ENCODE data around the gene TRIM71. TPM values are rescaled to one million over a fixed set of nuclear protein-coding genes. Genes with fewer than 3 reads are reported as not detected.

TRIM71 gene
- total and polyA plus RNA-seq, 2 of the 13 experiments (the other 11 are each of a cell fraction or from before 2014, with no cell fraction given), result 21.7 to 76.9 TPM

DNA sequence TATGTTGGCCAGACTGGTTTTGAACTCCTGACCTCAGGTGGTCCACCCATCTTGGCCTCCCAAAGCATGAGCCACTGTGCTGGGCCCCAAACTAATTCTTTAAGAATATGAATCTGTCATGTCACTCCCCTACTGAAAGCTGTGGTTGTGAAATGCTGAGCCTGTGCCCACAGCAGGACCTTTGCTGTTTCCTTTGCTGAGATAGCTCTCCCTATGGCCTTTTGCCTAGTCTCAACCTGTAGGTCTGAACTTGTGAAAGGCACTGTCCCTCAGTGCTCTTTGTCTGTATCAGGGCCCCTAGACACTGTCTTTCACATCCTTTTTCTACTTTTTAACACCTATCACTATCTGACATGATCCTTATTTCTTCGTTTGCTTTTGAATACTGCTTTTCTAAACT is 70.9 kb downstream of the TRIM71 start:
- intact Hi-C loops (cut with micrococcal nuclease; ENCODE audit: unreplicated experiment), result loop anchor here (5.0 kb wide), 1 partner anchor 46 kb away; no protein-coding TSS in a partner anchor
- Histone ChIP-seq H3K9ac (ENCODE audit: insufficient read depth, low read depth, low read length) (no peak overlapping the region), H3K4me1 (ENCODE audit: insufficient read depth, low read length) (peaks cover 50% of the 10 kb centered on the region), H3K27me3 (ENCODE audit: control insufficient read depth in 1 of 2, insufficient read depth in 2 of 2, low read length in 2 of 2) (no peaks in the 10 kb centered on the region), H3K4me3 (replicated peaks in 1 of 3; ENCODE audit: insufficient read depth in 1 of 3, low read depth in 2 of 3, low read length in 3 of 3) (no peak overlapping the region), H3K4me2 (ENCODE audit: low read depth, low read length) (no peak overlapping the region), H3K36me3 (replicated peaks in 1 of 2; ENCODE audit: control insufficient read depth in 1 of 2, insufficient read depth in 2 of 2, low read length in 2 of 2) (peaks cover 60 to 96% of the 10 kb centered on the region in 2 experiments), H3K27ac (ENCODE audit: extremely low read length, insufficient read depth, low read length) (peak overlapping the region; percentile 41), H3K79me2 (ENCODE audit: insufficient read depth, low read length) (peaks cover 98% of the 10 kb centered on the region), H3K9me3 (ENCODE audit: low read length) (no peaks in the 10 kb centered on the region), H4K20me1 (ENCODE audit: insufficient read depth, low read length) (peaks cover 52% of the 10 kb centered on the region), H2AFZ (ENCODE audit: low read length) (no peak overlapping the region)
- CTCF ChIA-PET (ENCODE audit: low intra/inter-chr PET ratio, low total read pairs), result no interaction called here
- POLR2A ChIA-PET, result interaction anchor here (1.0 kb wide), 1 partner anchor 68 kb away, joined by 3 read pairs; no protein-coding TSS in a partner anchor
- no peak for DNase-seq (ENCODE audit: low spot score)
- WGBS (ENCODE audit: low lambda C conversion rate), result 97% methylated on average over 1 of the region's 1 CpG
- TF ChIP-seq AGO2 (optimal IDR thresholded peaks at IDR 0.05; ENCODE audit: low read depth, low read length) (peak; percentile 7), RBM22 (optimal IDR thresholded peaks at IDR 0.05; ENCODE audit: low read length) (peak; percentile 97)
- TF ChIP-seq, protein P1, sequence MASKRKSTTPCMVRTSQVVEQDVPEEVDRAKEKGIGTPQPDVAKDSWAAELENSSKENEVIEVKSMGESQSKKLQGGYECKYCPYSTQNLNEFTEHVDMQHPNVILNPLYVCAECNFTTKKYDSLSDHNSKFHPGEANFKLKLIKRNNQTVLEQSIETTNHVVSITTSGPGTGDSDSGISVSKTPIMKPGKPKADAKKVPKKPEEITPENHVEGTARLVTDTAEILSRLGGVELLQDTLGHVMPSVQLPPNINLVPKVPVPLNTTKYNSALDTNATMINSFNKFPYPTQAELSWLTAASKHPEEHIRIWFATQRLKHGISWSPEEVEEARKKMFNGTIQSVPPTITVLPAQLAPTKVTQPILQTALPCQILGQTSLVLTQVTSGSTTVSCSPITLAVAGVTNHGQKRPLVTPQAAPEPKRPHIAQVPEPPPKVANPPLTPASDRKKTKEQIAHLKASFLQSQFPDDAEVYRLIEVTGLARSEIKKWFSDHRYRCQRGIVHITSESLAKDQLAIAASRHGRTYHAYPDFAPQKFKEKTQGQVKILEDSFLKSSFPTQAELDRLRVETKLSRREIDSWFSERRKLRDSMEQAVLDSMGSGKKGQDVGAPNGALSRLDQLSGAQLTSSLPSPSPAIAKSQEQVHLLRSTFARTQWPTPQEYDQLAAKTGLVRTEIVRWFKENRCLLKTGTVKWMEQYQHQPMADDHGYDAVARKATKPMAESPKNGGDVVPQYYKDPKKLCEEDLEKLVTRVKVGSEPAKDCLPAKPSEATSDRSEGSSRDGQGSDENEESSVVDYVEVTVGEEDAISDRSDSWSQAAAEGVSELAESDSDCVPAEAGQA (IDR thresholded peaks at IDR 0.05; ENCODE audit: low read depth), result no peak
- TF ChIP-seq, protein P1 (CRISPR knock-in tag; IDR thresholded peaks at IDR 0.05; ENCODE audit: borderline replicate concordance), result no peak
- FAIRE-seq, result no peak
- BruUV-seq (replicated peaks), result no TSS peak
- ATAC-seq, result no peak
- in situ Hi-C loops (cut with HindIII; ENCODE audit: extremely low pct_ligation_motif_present, low pct_unique_long_range_greater_than_20kb), result loop anchor here (10.0 kb wide), 1 partner anchor 64 kb away; no protein-coding TSS in a partner anchor

All from HepG2 (cell line).